Measurements from ENCODE around the gene BTRC. TPM values are rescaled to one million over a fixed set of nuclear protein-coding genes. Genes with fewer than 3 reads are reported as not detected.
"Not testable (repeated sequence)": the region's sequence is repeated elsewhere in the genome, so short reads cannot be mapped to it uniquely, and the experiment has no call there.

Gene BTRC
- total RNA-seq, 1 donor = 12.6 TPM

GRCh38 chr10:101405001-101405400 lies 51.0 kb downstream of the BTRC start:
- H3K4me3 ChIP-seq (ENCODE audit: low read depth, low read length) = no peak overlapping the region
- TF ChIP-seq CTCF (IDR thresholded peaks at IDR 0.05; ENCODE audit: insufficient read depth, low read length) = no peak
- DNase-seq (ENCODE audit: low read depth) = no peak

- DNase-seq (ENCODE audit: low read depth) = no peak
- H3K4me3 ChIP-seq (ENCODE audit: low read depth, low read length) = no peak overlapping the region
These were observed 57.6 kb downstream of the BTRC start for GRCh38 chr10:101411598-101411997.

GRCh38 chr10:101414034-101414433 lies 60.1 kb downstream of the BTRC start:
- no peak for DNase-seq (ENCODE audit: low read depth)
- no peak overlapping the region for H3K4me3 ChIP-seq (ENCODE audit: low read depth, low read length)
- no peak for TF ChIP-seq CTCF (IDR thresholded peaks at IDR 0.05; ENCODE audit: insufficient read depth, low read length)

More at GRCh38 chr10:101411598-101411997, 57.6 kb downstream of the BTRC start:
- TF ChIP-seq CTCF (IDR thresholded peaks at IDR 0.05; ENCODE audit: insufficient read depth, low read length) = no peak

- no peak for DNase-seq (ENCODE audit: low read depth)
- TF ChIP-seq CTCF (IDR thresholded peaks at IDR 0.05; ENCODE audit: insufficient read depth, low read length) = no peak
- H3K4me3 ChIP-seq (ENCODE audit: low read depth, low read length) = no peak overlapping the region
These were observed 61.9 kb downstream of the BTRC start for GRCh38 chr10:101415884-101416283.

GRCh38 chr10:101421967-101422366 lies 68.0 kb downstream of the BTRC start:
- not testable (repeated sequence) for H3K4me3 ChIP-seq (ENCODE audit: low read depth, low read length); DNase-seq (ENCODE audit: low read depth)

GRCh38 chr10:101425535-101425934 lies 71.6 kb downstream of the BTRC start:
- no peak for TF ChIP-seq CTCF (IDR thresholded peaks at IDR 0.05; ENCODE audit: insufficient read depth, low read length)
- H3K4me3 ChIP-seq (ENCODE audit: low read depth, low read length) = no peak overlapping the region

GRCh38 chr10:101428036-101428435 lies 74.1 kb downstream of the BTRC start:
- DNase-seq (ENCODE audit: low read depth) = no peak
- no peak for TF ChIP-seq CTCF (IDR thresholded peaks at IDR 0.05; ENCODE audit: insufficient read depth, low read length)
- H3K4me3 ChIP-seq (ENCODE audit: low read depth, low read length) = no peak overlapping the region

More at GRCh38 chr10:101425535-101425934, 71.6 kb downstream of the BTRC start:
- no peak for DNase-seq (ENCODE audit: low read depth)
